ENCODE measurements around the gene FNIP1.
"Not testable (repeated sequence)": the region's sequence is repeated elsewhere in the genome, so short reads cannot be mapped to it uniquely, and the experiment has no call there.

FNIP1 gene

DNA sequence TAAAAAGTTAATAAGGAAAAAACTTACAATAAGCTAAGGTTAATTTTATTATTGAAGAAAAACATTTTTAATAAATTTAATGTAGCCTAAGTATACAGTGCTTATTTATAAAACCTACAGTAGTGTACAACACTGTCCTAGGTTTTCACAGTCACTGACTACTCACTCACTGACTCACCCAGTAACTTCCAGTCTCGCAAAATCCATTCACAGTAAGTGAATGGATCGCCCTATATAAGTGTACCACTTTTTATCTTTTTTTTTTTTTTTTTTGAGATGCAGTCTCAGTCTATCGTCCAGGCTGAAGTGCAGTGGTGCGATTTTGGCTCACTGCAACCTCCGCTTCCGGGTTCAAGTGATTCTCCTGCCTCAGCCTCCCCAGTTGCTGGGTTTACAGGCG is 47.7 kb downstream of the FNIP1 start:
- no peak for DNase-seq

DNA sequence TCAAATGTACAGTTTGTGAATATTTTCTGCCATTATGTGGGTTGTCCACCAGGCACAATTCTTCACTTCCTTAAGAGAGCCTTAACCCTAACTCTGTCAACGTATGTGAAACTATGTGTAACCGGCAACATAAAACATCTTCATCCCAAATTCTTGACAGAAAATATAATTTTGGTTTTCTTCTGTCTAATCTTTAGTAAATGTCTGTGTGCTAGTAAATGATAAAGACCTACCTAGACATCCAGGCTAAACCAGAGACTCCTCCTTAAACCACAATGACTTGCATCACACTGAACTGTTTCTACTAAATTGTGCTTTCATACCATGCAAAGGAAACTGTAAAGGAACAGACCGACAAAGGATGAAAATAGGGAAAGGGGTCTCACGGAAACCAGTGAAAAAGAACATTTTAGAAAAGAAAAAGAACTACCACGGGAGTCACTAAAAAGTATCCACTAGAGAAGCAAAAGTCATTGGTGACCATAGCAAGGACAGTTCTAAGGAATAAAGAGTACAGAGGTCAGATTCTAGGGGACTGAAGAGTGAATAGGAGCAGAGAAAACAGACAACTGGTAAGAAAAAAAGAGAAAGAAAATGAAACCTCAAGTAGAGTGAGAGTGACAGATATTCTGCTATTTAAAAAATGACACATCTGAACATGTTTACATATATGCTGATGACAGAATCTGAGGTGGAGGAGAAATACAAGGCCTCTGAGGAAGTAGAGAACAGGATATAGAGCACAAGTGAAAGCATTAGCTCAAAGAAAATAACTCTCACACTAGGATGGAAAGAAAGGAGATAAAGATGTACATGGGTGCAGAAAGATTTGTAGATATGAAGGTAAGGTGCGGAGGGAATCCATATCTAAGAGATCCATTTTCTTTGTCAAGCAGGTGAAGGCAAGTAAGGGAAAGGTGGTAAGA is 49.4 kb downstream of the FNIP1 start:
- no peak for DNase-seq

DNA sequence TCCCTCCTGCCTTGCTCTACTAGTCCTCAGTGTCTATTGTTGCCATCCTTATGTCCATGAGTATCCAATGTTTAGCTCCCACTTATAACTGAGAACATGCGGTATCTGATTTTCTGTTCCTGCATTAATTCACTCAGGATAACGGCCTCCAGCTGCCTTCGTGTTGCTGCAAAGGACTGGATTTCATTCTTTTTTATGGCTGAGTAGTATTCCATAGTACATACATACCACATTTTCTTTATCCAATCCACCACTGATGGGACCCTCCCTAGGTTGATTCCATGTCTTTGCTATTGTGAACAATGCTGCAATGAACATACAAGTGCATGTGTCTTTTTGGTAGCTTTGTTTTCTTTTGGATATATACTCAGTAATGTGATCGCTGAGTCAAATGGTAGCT is 50.4 kb downstream of the FNIP1 start:
- DNase-seq, result no peak

DNA sequence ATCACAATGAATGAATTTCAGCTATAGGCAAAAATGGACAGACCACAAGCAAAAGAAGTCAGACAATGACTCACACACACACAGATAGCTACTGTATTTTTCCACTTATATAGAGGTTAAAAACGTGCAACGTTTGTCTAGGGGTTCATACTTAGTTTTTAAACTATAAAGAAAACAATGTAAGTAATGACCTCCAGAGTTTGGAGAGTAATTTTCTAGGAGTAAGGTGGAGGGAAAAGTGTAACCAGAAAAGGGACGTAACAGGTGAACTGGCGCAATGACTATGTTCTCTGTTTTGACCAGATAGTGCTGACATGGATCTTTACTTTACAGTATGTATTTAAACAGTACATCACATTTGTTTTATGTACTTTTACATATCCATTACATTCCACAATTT is 51.1 kb downstream of the FNIP1 start:
- DNase-seq, result no peak

DNA sequence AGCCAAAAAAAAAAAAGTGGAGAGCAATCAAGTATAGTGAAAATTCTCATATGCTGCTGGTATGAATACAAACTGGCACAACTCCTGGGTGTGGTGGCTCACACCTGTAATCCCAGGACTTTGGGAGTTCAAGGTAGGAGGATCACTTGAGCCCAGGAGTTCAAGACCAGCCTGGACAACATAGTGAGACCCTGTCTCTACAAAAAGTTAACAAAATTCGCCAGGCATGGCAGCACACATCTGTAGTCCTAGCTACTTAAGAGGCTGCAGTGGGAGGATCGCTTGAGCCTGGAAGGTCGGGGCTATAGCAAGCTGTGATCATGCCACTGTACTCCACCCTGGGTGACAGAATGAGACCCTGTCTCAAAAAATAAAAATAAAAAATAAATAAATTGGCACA is 51.7 kb downstream of the FNIP1 start:
- no peak for DNase-seq

DNA sequence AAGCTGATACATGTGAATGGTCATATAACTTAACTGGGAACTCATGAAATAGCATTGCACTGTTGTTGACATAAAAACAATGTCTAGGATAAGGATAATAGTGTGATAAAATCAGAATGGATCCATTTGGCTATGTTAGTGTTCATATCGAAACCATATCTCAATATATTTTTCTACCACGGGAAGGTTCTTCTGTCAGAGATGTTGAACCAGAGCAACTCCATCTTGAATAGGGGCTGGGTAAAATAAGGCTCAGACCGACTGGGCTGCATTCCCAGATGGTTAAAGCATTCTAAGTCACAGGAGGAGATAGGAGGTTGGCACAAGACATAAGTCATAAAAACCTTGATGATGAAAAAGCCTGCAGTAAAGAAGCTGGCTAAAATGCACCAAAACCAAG is 56.3 kb downstream of the FNIP1 start:
- no peak for DNase-seq

DNA sequence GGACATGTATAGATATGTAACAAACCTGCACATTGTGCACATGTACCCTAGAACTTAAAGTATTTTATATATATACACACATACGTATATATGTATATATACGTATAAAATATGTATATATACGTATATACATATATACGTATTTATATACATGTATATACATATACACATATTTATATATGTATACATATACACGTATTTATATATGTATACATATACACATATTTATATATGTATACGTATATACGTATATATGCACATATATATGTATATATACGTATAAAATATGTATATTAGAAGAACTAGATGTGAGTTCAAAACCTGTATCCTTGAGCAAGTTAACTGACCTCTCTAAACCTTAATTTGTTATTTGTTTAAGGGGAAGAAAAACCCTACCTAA is 61.4 kb downstream of the FNIP1 start:
- no peak for DNase-seq

DNA sequence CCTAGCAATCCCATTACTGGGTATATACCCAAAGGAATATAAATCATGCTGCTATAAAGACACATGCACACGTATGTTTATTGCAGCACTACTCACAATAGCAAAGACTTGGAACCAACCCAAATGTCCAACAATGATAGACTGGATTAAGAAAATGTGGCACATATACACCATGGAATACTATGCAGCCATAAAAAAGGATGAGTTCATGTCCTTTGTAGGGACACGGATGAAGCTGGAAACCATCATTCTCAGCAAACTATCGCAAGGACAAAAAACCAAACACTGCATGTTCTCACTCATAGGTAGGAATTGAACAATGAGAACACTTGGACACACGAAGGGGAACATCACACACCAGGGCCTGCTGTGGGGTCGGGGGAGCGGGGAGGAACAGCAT is 61.9 kb downstream of the FNIP1 start:
- not testable (repeated sequence) for DNase-seq

DNA sequence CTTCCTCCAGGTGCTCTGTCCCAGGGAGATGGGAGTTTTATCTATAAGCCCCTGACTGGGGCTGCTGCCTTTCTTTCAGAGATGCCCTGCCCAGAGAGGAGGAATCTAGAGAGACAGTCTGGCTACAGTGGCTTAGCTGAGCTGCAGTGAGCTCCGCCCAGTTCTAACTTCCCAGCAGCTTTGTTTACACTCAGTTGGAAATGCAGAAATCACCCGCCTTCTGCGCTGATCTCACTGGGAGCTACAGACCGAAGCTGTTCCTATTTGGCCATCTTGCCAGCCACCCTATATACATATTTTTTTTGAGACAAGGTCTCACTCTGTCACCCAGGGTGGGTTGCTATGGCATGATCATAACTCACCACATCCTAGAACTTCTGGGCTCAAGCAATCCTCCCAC is 67.5 kb downstream of the FNIP1 start:
- DNase-seq, result not testable (repeated sequence)

DNA sequence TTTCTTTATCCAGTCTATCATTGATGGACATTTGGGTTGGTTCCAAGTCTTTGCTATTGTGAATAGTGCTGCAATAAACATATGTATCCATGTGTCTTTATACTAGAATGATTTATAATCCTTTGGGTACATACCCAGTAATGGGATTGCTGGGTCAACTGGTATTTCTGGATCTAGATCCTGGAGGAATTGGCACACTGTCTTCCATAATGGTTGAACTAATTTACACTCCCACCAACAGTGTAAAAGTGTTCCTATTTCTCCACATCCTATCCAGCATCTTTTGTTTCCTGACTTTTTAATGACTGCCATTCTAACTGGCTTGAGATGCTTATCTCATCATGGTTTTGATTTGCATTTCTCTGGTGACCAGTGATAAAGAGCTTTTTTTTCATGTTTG is 72.7 kb downstream of the FNIP1 start:
- not testable (repeated sequence) for DNase-seq

DNA sequence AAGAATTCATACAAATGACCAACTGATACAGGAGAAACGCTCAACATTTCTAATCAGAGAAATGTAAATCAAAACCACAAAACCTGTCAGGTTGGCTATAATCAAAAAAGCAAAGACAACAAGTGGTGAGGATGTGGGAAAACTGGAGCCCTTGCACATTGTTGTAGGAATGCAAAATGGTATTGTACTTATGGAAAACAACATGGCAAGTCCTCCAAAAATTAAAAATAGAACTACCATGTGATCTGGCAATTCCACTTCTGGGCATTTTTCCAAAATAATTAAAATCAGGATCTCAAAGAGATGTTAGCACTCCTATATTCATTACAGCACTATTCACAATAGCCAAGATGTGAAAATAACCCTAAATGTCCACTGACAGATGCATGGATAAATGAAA is 76.1 kb downstream of the FNIP1 start:
- peak; percentile 83 for DNase-seq

DNA sequence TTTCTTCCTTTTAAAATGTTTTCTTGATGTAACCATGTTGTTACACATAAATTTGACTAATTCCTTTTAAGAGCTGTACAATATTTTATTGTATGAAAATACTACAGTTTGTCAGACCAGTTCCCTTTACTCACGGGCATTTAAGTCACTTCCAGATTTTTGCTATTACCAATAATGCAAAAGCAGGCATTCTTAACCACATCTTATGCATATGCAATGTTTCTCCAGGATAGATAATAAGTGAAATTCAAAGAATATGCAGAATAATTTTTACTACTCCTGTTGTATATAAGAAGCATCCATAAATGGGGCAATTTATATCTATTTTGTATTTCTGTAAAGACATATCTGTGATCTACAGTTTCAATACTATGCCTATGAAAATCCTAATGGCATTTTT is 77.3 kb downstream of the FNIP1 start:
- no peak for DNase-seq

DNA sequence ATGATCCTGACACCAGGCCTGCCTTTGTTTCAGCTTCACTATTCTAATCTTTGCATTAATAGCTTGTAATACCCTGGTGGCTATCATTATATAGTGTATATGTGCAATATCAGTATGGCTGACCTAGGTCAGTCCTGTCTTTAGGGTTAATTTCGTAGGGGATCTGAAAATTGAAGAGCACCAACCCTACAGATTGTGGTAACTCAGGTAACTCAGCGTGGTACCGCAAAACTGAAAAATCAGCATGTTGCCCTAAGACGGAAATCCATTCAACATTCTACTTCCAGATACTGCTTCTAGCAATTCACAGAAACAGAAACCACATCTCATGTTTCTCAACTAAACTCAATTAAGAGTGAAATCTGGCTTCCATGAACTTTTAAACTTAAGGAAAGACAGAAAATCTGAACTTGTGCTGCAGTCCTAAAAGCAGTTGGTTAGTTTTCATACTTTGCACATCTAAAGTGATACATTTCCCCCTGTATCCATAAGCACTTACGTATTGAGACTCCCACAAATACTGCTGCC is 78.3 kb downstream of the FNIP1 start:
- no peak for DNase-seq

DNA sequence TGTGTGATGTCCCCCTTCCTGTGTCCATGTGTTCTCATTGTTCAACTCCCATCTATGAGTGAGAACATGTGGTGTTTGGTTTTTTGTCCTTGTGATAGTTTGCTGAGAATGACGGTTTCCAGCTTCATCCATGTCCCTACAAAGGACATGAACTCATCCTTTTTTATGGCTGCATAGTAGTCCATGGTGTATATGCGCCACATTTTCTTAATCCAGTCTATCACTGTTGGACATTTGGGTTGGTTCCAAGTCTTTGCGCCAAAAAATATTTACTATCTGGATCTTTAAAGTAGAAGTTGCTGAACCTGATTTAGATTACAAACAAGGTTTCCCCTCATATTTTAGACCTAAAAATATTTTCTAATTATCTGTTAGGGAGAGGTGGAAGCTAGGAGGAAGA is 79.7 kb downstream of the FNIP1 start:
- not testable (repeated sequence) for DNase-seq

DNA sequence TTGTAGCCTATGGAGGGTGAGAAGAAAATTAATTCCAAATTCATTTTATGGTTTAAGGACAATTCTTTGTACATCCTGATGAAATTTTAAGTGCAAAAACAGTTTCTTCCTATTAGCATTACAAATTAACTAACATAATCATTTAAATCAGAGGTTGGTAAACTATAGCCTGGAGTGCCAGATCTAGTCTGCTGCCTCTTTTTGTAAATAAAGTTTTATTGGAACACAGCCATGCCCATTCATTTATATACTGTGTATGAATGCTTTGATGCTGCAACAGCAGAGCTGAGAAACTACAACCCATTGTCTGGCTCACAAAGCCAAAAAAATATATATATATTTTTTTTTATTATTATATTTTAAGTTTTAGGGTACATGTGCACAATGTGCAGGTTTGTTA is 80.2 kb downstream of the FNIP1 start:
- no peak for DNase-seq

DNA sequence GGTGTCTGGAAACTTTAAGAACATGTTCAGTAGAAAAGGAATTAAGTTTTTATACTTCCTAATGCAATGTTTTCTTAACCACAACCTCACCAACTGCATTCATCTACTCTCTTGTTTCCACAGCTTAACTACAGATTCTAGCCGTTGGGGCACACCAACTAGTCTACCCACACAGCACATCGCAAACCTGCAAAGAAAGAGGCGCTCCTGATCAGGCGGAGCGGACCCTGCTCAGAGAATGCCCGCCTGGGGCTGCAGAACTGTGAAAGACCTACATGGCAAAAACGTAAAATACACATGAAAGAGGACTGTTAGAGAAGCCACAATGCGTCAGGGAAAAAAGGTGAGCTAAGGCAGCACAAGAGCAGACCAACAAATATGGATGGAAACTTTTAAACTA is 86.4 kb downstream of the FNIP1 start:
- no peak for DNase-seq

DNA sequence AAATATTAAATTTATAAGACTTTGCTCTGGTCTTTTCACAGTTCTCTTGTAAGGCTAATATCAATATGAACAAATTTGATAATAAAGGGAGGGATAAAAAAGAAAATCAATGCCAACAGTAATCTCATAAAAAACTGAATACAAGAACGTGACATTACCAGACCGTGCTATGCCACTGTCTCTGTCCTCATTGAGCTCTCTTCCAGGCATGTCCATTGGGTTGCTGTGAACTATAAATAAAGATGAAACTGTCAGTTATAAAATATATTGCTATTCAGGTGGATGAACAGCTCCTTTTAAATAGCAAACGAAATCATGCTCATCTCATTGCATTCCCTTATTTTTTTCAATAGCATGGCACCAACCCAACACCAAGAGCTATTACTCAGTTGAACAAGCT is 87.8 kb downstream of the FNIP1 start:
- no peak for DNase-seq

DNA sequence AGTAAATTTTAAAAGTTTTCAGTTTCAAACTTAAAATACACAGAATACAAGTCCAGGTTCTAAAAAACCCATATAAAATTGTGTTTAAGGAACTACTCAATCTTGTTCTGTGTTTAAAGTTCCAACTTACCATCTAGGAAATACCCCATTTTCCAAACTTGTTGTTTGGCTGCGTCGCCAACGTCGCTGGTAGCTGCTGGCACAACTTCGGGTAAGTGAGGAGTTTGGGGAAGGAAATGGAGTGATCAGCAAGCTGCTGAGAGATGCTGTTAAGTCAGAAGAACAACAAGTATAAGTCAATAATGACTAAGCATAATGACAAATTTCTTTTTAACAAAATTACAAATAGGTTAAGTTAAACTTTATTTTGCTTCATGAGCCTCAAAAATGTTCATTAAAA is 90.5 kb downstream of the FNIP1 start:
- DNase-seq, result no peak

DNA sequence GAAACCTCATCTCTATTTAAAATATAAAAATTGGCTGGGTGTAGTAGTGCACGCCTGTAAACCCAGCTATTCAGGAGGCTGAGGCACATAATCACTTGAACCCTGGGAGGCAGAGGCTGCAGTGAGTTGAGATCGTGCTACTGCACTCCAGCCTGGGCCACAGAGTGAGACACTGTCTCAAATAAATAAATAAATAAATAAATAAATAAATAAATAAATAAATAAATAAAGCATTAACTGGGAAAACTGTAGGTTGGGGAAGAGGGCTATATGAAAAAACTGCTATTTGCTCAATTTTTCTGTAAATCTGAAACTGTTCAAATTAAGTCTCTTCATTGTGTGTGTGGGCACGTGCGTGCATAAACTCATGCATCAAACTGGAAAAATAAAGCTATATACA is 101.9 kb downstream of the FNIP1 start:
- DNase-seq, result no peak

DNA sequence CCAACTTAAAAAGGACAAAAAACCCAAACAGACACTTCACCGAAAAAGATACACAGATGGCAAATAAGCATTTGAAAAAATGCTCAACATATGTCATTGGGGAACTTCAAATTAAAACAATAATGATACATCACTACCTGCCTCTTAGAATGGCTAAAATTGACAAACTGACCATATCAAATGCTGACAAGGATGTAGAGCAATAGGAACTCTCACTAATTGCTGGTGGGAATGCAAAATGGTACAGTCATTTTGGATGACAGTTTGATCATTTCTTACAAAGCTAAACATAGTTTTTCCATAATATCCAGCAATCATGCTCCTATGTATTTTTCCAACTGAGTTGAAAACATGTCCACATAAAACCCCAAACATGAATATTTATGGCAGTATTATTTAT is 102.9 kb downstream of the FNIP1 start:
- DNase-seq, result no peak

DNA sequence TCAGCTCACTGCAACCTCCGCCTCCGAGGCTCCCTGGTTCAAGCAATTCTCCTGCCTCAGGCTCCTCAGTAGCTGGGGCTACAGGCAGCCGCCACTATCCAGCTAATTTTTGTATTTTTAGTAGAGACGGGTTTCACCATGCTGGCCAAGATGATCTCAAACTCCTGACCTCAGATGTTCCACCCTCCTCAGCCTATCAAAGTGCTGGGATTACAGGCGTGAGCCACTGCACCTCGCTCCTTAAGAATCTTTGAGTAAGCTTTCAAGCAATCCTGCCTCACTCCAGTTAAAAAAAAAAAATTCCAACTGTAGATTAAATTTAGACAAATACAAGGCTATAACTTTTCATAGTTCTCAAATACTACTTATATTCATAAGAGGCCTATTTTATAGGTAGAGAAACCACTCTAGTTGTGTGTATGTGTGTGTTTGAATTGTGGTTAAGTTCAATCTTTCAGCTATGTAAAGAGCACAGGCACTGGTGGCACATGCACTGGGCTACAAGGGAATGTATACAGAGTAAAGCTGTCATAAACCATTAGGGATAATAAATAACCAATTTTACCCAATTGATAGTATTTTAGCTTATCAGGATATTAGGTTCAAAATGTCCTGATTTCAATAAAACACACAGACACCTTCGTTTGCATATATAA is 111.2 kb downstream of the FNIP1 start:
- DNase-seq, result no peak

DNA sequence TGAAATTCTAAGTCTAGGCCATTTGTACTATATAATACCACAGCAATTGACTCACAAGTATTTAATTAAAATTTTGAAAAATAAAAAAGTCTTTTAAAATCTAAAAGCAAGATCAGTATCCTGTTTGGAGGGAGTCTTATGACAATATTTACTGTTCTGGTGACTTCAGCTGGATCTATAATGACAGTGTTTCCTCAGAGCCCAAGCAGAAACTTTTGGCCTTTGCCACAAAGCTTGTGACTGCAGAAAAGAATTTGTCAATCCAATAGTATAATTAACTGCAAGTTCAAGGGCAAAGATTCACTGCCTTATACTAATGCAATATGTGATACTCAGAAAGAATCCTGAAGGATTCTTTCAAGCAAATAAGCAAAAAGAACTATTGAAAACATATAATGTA is 112.2 kb downstream of the FNIP1 start:
- no peak for DNase-seq

DNA sequence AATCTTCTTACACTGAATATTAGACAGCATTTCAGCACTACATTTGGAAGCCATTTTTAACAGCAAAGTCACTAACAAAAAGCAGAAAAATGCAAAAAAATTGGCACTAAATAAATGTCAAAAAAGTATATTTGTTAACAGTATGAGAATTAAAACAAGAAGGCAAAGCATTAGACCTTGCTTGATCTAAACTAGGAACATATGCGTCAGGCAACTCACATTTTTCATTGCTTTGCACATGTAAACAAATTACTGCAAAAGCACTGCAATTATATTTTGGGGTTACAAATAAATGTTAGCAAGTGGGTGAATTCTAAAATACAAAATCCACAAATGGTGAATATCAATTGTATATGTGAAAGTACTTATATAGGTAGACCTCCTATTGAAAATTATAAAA is 112.8 kb downstream of the FNIP1 start:
- DNase-seq, result no peak

DNA sequence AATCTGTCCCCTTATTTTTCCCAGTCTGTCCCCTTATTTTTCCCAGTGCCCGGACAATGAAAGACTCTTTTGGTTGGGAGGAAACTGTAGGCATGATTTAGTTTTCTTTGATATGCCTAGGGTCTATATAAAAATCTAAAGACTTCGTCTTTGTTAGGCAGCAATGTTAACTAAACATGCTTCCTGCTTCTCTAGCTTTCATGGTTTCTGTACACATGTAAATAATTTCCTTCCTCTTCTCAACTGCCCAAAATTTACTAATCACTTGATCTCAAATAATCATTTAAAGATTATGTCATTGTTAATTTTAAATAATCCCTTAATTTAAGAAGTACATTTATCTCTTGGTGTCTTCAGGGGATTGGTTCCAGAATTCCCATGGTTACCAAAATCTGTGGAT is 114.0 kb downstream of the FNIP1 start:
- DNase-seq, result no peak
